GM12892 (cell line): ENCODE results near the gene YWHAH.

Experiments
- POLR2A ChIP-seq: IDR thresholded peaks from 2 replicates; pipeline ENCODE4 v1.6.1; 2011; ENCODE audit warnings: low read depth, low read length, control low read depth
- POLR2AphosphoS5 ChIP-seq: IDR thresholded peaks from 2 replicates; pipeline ENCODE4 v1.6.1; 2011; ENCODE audit warnings: low read depth, low read length, control low read depth
- TAF1 ChIP-seq: IDR thresholded peaks from 2 replicates; pipeline ENCODE4 v1.6.1; 2011; ENCODE audit warnings: low read depth, mild to moderate bottlenecking, control low read depth, low read length, borderline replicate concordance

DNA sequence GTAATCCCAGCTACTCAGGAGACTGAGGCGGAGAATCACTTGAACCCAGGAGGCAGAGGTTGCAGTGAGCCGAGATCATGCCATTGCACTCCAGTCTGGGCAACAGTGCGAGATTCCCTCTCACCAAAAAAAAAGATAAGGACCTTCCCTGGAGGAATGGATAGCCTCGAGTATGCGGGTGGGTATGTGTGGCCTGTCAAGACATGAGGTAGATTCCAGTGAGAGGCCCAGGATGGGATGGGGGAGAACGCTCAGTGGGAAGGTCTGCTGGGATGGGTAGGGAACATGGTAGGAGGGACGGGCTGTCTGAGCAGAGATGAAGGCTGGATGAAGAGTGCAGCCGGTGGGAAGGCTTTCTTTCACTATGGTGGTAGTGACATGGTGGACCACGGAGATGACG is 39.0 kb upstream of the YWHAH start:
- TF ChIP-seq POLR2A = no peak
- TF ChIP-seq TAF1 = no peak
- TF ChIP-seq POLR2AphosphoS5 = no peak
